ENCODE results near the gene LUC7L3.
"Not testable (repeated sequence)": the region's sequence is repeated elsewhere in the genome, so short reads cannot be mapped to it uniquely, and the experiment has no call there.

LUC7L3 gene

GRCh38 chr17:50699410-50699809 is 20.0 kb upstream of the LUC7L3 start:
- peaks cover 57% of the 10 kb centered on the region for H3K36me3 ChIP-seq (ENCODE audit: insufficient read depth, low read length)
- H3K9me3 ChIP-seq (ENCODE audit: low read length): no peaks in the 10 kb centered on the region
- no peak overlapping the region for H3K9ac ChIP-seq (ENCODE audit: low read length)
- H3K27ac ChIP-seq (ENCODE audit: low read depth, low read length): no peak overlapping the region
- H3K4me1 ChIP-seq (ENCODE audit: insufficient read depth, low read length): peaks cover 25% of the 10 kb centered on the region
- no peaks in the 10 kb centered on the region for H3K27me3 ChIP-seq (ENCODE audit: control insufficient read depth in 1 of 2, insufficient read depth in 2 of 2, low read length in 2 of 2)
- H3K4me3 ChIP-seq (ENCODE audit: low read depth in 1 of 2, low read length in 2 of 2): no peak overlapping the region

- Histone ChIP-seq H3K36me3 (ENCODE audit: insufficient read depth, low read length) (peaks cover 30% of the 10 kb centered on the region), H3K4me3 (ENCODE audit: low read depth in 1 of 2, low read length in 2 of 2) (no peak overlapping the region), H3K9me3 (ENCODE audit: low read length) (no peaks in the 10 kb centered on the region), H3K9ac (ENCODE audit: low read length) (no peak overlapping the region), H3K27me3 (ENCODE audit: control insufficient read depth in 1 of 2, insufficient read depth in 2 of 2, low read length in 2 of 2) (no peaks in the 10 kb centered on the region), H3K4me1 (ENCODE audit: insufficient read depth, low read length) (peaks cover 32% of the 10 kb centered on the region), H3K27ac (ENCODE audit: low read depth, low read length) (no peak overlapping the region)
These were observed 16.2 kb upstream of the LUC7L3 start for GRCh38 chr17:50703162-50703561.

- peaks cover 13% of the 10 kb centered on the region for H3K36me3 ChIP-seq (ENCODE audit: insufficient read depth, low read length)
- peak within 1 kb of the TSS; percentile 82 for H3K27ac ChIP-seq (ENCODE audit: low read depth, low read length)
- peak within 1 kb of the TSS; percentile 47 to 71 for H3K4me3 ChIP-seq (ENCODE audit: low read depth in 1 of 2, low read length in 2 of 2)
- H3K9me3 ChIP-seq (ENCODE audit: low read length): no peaks in the 10 kb centered on the region
- peaks cover 39% of the 10 kb centered on the region for H3K4me1 ChIP-seq (ENCODE audit: insufficient read depth, low read length)
- peak within 1 kb of the TSS; percentile 94 for H3K9ac ChIP-seq (ENCODE audit: low read length)
- no peaks in the 10 kb centered on the region for H3K27me3 ChIP-seq (ENCODE audit: control insufficient read depth in 1 of 2, insufficient read depth in 2 of 2, low read length in 2 of 2)
These were observed 11.9 kb upstream of the LUC7L3 start, which contains the start of gene ANKRD40 for GRCh38 chr17:50707289-50708049. Gene ANKRD40, minus strand, starts transcription at chr17:50707914. Its CDS starts 260 bp downstream, at chr17:50707654.

- Histone ChIP-seq H3K4me1 (ENCODE audit: insufficient read depth, low read length) (peaks cover 35% of the 10 kb centered on the region), H3K36me3 (ENCODE audit: insufficient read depth, low read length) (peaks cover 5% of the 10 kb centered on the region), H3K9ac (ENCODE audit: low read length) (peak overlapping the region; percentile 94), H3K27ac (ENCODE audit: low read depth, low read length) (peak overlapping the region; percentile 82), H3K9me3 (ENCODE audit: low read length) (no peaks in the 10 kb centered on the region), H3K4me3 (ENCODE audit: low read depth in 1 of 2, low read length in 2 of 2) (peak overlapping the region; percentile 4 to 71), H3K27me3 (ENCODE audit: control insufficient read depth in 1 of 2, insufficient read depth in 2 of 2, low read length in 2 of 2) (no peaks in the 10 kb centered on the region)
These were observed 11.1 kb upstream of the LUC7L3 start for GRCh38 chr17:50708050-50709000.

- peak overlapping the region in 1 of 2 donors; percentile 71 for H3K4me3 ChIP-seq (ENCODE audit: low read depth in 1 of 2, low read length in 2 of 2)
- not testable (repeated sequence) for H3K36me3 ChIP-seq (ENCODE audit: insufficient read depth, low read length); H3K27me3 ChIP-seq (ENCODE audit: control insufficient read depth in 1 of 2, insufficient read depth in 2 of 2, low read length in 2 of 2); H3K9me3 ChIP-seq (ENCODE audit: low read length)
- peak overlapping the region; percentile 82 for H3K27ac ChIP-seq (ENCODE audit: low read depth, low read length)
- H3K9ac ChIP-seq (ENCODE audit: low read length): peak overlapping the region; percentile 94
- H3K4me1 ChIP-seq (ENCODE audit: insufficient read depth, low read length): peaks cover 28% of the 10 kb centered on the region
These were observed 10.3 kb upstream of the LUC7L3 start for GRCh38 chr17:50709053-50709452.

- Histone ChIP-seq H3K4me1 (ENCODE audit: insufficient read depth, low read length) (peaks cover 26% of the 10 kb centered on the region), H3K27ac (ENCODE audit: low read depth, low read length) (no peak overlapping the region), H3K9me3 (ENCODE audit: low read length) (no peaks in the 10 kb centered on the region), H3K4me3 (ENCODE audit: low read depth in 1 of 2, low read length in 2 of 2) (no peak overlapping the region), H3K27me3 (ENCODE audit: control insufficient read depth in 1 of 2, insufficient read depth in 2 of 2, low read length in 2 of 2) (no peaks in the 10 kb centered on the region), H3K9ac (ENCODE audit: low read length) (no peak overlapping the region), H3K36me3 (ENCODE audit: insufficient read depth, low read length) (peaks cover 4% of the 10 kb centered on the region)
These were observed 9.4 kb upstream of the LUC7L3 start for GRCh38 chr17:50710025-50710424.

- H3K36me3 ChIP-seq (ENCODE audit: insufficient read depth, low read length): no peaks in the 10 kb centered on the region
- no peaks in the 10 kb centered on the region for H3K9me3 ChIP-seq (ENCODE audit: low read length)
- H3K9ac ChIP-seq (ENCODE audit: low read length): no peak overlapping the region
- no peak overlapping the region for H3K4me3 ChIP-seq (ENCODE audit: low read depth in 1 of 2, low read length in 2 of 2)
- no peak overlapping the region for H3K27ac ChIP-seq (ENCODE audit: low read depth, low read length)
- H3K27me3 ChIP-seq (ENCODE audit: control insufficient read depth in 1 of 2, insufficient read depth in 2 of 2, low read length in 2 of 2): no peaks in the 10 kb centered on the region
- H3K4me1 ChIP-seq (ENCODE audit: insufficient read depth, low read length): peaks cover 22% of the 10 kb centered on the region
These were observed 8.8 kb upstream of the LUC7L3 start for GRCh38 chr17:50710650-50711049.

GRCh38 chr17:50712641-50713040 is 6.8 kb upstream of the LUC7L3 start:
- Histone ChIP-seq H3K9ac (ENCODE audit: low read length) (no peak overlapping the region), H3K9me3 (ENCODE audit: low read length) (no peaks in the 10 kb centered on the region), H3K4me3 (ENCODE audit: low read depth in 1 of 2, low read length in 2 of 2) (no peak overlapping the region), H3K36me3 (ENCODE audit: insufficient read depth, low read length) (no peaks in the 10 kb centered on the region), H3K27me3 (ENCODE audit: control insufficient read depth in 1 of 2, insufficient read depth in 2 of 2, low read length in 2 of 2) (no peaks in the 10 kb centered on the region), H3K4me1 (ENCODE audit: insufficient read depth, low read length) (peaks cover 16% of the 10 kb centered on the region), H3K27ac (ENCODE audit: low read depth, low read length) (no peak overlapping the region)

GRCh38 chr17:50715471-50715870 is 3.9 kb upstream of the LUC7L3 start:
- no peaks in the 10 kb centered on the region for H3K27me3 ChIP-seq (ENCODE audit: control insufficient read depth in 1 of 2, insufficient read depth in 2 of 2, low read length in 2 of 2)
- H3K9ac ChIP-seq (ENCODE audit: low read length): no peak overlapping the region
- no peaks in the 10 kb centered on the region for H3K36me3 ChIP-seq (ENCODE audit: insufficient read depth, low read length)
- peaks cover 4% of the 10 kb centered on the region for H3K4me1 ChIP-seq (ENCODE audit: insufficient read depth, low read length)
- H3K9me3 ChIP-seq (ENCODE audit: low read length): no peaks in the 10 kb centered on the region
- no peak overlapping the region for H3K27ac ChIP-seq (ENCODE audit: low read depth, low read length)
- no peak overlapping the region for H3K4me3 ChIP-seq (ENCODE audit: low read depth in 1 of 2, low read length in 2 of 2)

- H3K4me3 ChIP-seq (ENCODE audit: low read depth in 1 of 2, low read length in 2 of 2): peak overlapping the region; percentile 73 to 93
- peak overlapping the region; percentile 93 for H3K9ac ChIP-seq (ENCODE audit: low read length)
- no peaks in the 10 kb centered on the region for H3K36me3 ChIP-seq (ENCODE audit: insufficient read depth, low read length)
- no peaks in the 10 kb centered on the region for H3K9me3 ChIP-seq (ENCODE audit: low read length)
- H3K27me3 ChIP-seq (ENCODE audit: control insufficient read depth in 1 of 2, insufficient read depth in 2 of 2, low read length in 2 of 2): no peaks in the 10 kb centered on the region
- peaks cover 38% of the 10 kb centered on the region for H3K4me1 ChIP-seq (ENCODE audit: insufficient read depth, low read length)
- H3K27ac ChIP-seq (ENCODE audit: low read depth, low read length): peak overlapping the region; percentile 91
These were observed 756 bp downstream of the LUC7L3 start for GRCh38 chr17:50719924-50720794.

Measured in muscle layer of colon (tissue), 2 donors.